PC-9 (cell line): ENCODE results near the gene PTPRO.

Experiments used
- EZH2 ChIP-seq: fragments of 200-600 bp; sonication (generic); IDR thresholded peaks from 2 replicates; pipeline ENCODE4 v1.8.0; 2017; ENCODE audit warnings: antibody characterized with exemption, low read depth
- TF ChIP-seq, protein P1 (sequence below): fragments of 200-600 bp; sonication (generic); conservative IDR thresholded peaks from 2 replicates; pipeline ENCODE4 v1.6.1; 2017; ENCODE audit warnings: mixed run types, antibody characterized with exemption, mild to moderate bottlenecking, moderate library complexity

DNA sequence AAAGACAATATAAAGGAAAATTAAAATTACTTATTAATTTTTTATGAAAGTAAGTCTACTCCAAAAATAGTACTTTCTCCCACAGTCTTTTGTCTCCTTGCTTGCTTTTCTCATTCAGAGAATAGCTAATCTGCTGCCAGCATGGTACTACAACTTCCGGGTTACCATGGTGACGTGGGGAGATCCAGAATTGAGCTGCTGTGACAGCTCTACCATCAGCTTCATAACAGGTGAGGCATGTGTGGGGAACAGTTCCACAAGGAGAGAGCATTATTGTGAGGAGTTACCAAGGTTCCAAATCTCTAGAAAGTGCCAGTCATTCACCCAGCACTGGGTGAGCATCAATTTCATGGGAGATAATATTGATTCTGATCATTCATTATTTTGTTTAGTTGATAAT, 197.8 kb downstream of the PTPRO start:
- TF ChIP-seq, protein P1, sequence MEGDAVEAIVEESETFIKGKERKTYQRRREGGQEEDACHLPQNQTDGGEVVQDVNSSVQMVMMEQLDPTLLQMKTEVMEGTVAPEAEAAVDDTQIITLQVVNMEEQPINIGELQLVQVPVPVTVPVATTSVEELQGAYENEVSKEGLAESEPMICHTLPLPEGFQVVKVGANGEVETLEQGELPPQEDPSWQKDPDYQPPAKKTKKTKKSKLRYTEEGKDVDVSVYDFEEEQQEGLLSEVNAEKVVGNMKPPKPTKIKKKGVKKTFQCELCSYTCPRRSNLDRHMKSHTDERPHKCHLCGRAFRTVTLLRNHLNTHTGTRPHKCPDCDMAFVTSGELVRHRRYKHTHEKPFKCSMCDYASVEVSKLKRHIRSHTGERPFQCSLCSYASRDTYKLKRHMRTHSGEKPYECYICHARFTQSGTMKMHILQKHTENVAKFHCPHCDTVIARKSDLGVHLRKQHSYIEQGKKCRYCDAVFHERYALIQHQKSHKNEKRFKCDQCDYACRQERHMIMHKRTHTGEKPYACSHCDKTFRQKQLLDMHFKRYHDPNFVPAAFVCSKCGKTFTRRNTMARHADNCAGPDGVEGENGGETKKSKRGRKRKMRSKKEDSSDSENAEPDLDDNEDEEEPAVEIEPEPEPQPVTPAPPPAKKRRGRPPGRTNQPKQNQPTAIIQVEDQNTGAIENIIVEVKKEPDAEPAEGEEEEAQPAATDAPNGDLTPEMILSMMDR = no peak
- TF ChIP-seq EZH2 = no peak
